Posterior cingulate gyrus (tissue), 11 donors: ENCODE measurements around the gene SLC16A8.
"Not testable (repeated sequence)": the region's sequence is repeated elsewhere in the genome, so short reads cannot be mapped to it uniquely, and the experiment has no call there.

Experiments
- DNase-seq, 10 donors: peaks; one replicate each; pipeline versions ENCODE4 v3.0.0 to v3.0.0-alpha.2; 2020 to 2021; ENCODE audit warnings: mixed read lengths in 3 of 10
- intact Hi-C: fragments of 100-400 bp; cut with DNase I; formaldehyde crosslinking; loops from one replicate; pipeline ENCODE4 v1.15.1; 2023

SLC16A8 gene

DNA sequence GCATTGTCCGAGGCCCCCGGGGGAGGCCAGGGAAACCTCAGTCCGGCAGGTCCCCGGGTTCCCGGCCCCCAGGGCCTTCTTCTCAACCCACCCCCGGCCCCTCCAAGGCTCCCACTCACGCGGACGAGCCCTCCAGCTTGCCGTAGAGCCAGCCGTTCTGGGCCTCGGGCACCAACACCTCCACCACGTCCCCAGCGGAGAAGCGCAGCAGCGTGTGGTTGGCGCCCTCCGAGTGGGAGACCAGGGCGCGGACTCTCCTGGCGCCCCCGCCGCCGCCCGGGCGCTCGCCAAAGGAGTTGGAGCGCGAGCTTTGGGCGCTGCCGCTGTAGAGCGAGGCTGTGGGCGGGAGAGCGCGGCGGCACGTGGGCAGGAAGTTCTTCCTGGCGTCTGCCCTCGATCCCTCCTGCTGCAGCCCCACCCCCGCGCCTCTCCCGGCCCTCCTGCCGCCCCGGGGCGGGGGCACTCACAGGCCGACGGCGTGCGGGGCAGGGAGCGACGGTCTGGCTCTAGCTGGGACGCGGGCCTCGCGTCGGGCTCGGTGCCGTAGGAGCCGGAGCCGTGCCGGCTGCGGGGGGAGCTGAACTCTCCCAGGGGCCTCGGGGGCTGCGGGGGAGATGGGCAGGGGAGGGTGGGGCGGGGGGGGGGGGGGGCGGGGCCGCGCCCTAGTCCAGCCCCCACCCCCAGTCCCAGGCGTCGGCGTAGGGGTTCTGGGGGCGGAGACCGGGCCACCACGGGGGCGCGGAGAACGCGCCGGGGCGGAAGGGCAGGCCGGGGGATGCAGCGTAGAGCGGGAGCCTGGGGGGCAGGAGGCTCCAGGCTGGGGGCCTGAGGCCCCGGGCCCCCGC is 4.9 kb upstream of the SLC16A8 start:
- intact Hi-C loops = no loop called here
- DNase-seq = peak in 2 of 10 donors; percentile 76 to 89

DNA sequence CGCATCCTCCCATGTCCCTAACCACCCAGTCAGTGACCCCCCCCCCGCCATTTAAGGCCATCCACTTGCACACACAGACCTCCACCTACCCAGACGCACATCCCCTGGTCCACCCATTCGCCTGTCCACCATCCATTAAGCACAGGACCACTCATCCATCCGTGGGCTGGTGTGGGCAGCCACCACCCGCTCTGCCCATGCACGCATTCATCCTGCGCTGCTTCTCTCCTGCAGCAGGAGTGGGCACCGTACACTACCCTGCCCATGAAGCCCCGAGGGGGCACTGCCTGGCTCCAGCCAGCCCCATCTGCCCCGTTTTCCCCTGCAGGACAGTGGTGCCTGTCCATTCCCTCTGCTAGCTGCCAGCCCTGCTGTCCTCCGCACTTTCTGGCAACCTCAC is 3.9 kb upstream of the SLC16A8 start:
- peak in 2 of 10 donors; percentile 60 to 62 for DNase-seq
- intact Hi-C loops = no loop called here

DNA sequence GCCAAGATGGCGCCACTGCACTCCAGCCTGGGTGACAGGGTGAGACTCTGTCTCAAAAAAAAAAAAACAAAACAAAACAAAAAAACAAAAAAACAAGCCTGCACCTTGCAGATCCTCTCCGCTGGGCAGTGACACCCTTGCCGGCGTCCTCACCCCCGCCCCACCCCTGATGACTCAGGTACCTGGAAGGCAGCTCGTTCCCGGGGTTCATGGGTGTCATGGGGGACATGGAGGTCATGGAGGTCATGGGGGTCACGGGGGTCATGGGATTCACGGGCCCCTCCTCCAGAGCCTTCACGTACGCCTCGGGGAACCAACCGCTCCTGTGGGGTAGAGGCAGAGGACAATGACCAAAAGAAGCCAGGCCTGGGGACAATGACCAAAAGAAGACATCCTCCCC is 3.0 kb upstream of the SLC16A8 start:
- DNase-seq = peak in 2 of 10 donors; percentile 61 to 65
- intact Hi-C loops = no loop called here

DNA sequence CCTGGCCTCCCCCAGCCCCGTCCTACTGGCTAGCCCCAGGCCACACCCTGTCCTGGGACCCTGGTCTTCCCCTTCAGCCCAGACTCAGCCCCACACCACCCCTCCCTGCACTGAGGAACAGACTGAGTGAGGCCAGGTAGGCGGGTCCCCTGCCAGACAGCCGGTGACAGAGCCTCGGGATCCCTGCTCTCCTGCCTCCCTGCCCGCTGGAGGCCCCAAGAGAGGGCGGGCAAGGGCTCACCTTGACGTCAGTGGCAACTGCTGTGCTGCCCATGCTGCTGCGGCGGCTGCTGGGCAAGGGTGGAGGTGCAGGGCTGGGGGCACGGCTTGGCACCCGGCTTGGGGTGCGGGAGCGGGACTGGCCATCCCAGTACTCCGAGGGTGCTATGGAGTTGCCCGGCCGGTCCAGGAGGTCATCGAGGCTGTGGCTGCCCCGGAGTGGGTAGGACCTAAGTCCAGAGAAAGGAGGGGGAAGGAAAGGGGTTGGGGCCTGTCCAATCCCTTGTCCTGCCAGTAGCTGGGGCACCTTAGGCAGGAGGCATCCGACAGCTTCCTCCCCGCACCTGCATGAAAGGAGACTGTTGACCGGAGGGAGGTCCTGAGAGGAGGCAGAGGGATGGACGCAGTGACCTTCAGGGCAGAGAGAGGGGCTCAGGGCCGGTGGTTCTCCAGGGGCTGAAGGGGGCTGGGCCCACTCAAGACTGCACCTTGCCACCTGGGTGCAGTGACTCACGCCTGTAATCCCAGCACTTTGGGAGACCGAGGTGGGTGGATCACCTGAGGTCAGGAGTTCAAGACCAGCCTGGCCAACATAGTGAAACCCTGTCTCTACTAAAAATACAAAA is 2.2 kb upstream of the SLC16A8 start:
- DNase-seq = peak in 2 of 10 donors; percentile 62 to 74
- intact Hi-C loops = no loop called here

DNA sequence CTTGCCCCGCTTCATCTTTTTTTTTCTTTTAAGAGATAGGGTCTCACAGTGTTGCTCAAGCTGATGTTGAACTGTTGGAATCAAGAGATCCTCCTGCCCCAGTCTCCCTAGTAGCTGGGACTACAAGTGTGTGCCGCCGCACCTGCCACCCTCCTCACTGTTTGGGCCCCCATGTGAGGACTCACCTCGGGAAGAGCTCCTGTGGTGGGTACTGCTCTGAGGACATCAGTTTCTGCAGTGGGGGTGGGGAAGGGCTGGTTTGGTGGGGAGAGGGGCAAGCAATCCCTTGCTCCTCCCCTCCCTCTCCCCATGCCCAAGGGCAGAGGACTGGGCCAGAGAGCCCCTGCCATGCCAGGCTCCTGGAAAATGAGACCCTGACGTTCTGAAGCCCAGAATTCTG is 1.5 kb upstream of the SLC16A8 start:
- intact Hi-C loops = no loop called here
- peak in 2 of 10 donors; percentile 42 to 54 for DNase-seq

DNA sequence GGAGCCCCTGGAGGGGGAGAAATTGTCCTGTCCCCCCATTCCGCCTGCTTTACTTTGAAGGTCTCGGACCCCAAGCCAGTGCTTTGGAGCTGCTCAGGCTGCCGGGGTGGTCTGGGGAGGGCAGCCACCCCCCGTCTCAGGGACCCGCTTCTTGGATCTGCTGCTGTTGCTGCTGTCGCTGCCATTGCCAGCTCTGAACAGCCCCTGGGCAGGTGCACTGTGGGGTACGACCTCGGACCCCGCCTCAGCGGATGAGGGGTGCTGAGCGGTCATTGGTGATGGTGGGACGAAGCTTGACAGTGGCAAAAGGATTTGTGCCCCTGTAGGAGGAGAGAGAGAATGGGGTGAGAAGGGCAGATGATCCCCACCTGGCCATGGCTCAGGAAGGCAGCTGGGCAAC is 1.1 kb upstream of the SLC16A8 start:
- intact Hi-C loops = no loop called here
- DNase-seq = peak in 2 of 10 donors; percentile 46 to 71

DNA sequence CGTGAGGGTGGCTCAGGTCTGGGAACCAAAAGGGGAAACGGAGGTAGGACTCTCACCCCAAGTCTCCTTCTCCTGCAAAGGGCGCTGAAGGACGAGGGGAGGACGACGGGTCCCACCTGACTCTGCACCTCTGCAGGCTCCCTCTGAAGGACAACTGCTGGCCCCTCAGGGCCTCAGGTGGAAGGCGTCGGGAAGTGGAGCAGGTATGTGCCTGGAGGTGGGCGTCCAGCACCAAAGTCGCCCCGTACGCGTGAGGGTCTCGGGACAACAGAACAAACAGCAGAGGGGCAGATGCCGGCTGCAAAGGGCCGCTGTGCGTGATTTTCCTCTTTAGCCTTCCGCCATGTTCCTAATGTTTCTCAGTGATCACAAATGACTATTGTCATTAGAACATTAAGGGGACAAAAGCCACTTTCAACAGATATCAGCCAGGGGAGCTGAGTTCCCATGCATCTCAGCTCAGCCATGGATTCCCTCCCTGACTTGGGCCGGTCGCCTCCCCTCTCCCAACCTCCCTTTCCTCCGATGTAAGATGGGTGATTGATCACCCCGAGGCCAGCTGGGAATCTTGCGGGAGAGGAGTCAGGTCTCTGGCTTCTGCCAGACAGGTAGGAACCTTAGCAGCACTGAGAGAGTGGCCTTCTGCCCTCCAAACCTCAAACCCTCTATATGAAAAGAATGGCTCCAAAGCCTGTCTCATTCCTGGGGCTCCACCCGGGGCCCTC is 836 bp downstream of the SLC16A8 start:
- intact Hi-C loops = no loop called here
- DNase-seq = peak in 2 of 10 donors; percentile 42 to 75

DNA sequence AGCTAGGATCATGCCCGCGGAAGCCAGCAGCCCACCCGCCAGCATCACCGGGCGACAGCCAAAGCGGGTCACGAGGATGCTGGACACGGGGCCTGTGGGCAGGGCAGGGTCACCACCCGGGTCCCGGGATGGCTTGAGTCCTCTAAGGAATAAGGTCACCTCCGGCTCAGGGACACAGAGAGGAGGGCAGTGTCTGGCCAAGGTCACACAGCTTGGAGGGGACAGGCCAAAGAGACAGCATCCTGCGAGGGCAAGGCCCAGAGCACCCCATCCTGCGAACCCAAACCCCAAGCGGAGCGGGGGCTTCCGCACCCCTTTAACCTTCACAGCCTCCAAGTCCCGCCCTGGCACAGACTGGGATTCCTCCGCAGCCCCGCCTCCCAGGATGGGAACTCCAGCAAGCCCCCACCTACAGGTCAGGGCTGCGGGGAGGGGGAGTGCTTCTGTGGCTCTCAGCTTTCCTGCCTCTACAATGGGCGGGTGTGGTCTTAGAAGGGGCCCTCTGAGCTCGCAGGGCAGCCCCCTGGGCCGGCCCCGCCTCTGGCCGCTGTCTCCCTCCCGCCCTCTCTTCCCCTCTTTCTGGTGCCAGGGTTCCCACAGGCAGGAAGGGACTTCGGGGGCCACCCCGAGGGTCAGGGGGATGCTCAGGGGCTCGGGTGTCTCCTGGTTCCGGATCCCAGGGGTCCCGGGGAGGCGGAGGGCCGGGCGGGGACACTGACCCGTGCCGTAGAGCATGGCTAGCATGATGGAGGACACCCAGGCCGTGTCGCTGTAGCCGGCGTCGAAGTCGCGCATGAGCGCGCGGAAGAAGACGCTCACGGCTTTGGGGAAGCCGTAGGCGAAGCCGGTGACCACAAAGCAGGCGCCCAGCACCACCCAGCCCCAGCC is 1.8 kb downstream of the SLC16A8 start:
- peak in 2 of 10 donors; percentile 61 to 85 for DNase-seq
- intact Hi-C loops = no loop called here

DNA sequence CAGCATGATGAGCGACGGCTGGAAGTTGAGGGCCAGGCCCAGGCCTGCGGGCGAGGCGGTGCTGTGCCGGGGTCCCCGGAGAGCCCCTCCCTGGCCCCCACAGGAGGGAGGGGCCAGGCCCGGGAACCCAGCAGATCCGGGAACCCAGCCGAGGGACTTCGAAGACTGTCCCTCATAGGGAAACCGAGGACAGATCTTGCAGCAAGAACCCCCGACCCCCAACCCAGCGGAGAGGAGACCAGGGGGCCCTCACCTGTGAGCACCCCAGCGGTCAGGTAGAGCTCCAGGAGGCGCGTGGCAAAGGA is 2.4 kb downstream of the SLC16A8 start:
- intact Hi-C loops = no loop called here
- peak in 1 of 10 donors; percentile 87 for DNase-seq

DNA sequence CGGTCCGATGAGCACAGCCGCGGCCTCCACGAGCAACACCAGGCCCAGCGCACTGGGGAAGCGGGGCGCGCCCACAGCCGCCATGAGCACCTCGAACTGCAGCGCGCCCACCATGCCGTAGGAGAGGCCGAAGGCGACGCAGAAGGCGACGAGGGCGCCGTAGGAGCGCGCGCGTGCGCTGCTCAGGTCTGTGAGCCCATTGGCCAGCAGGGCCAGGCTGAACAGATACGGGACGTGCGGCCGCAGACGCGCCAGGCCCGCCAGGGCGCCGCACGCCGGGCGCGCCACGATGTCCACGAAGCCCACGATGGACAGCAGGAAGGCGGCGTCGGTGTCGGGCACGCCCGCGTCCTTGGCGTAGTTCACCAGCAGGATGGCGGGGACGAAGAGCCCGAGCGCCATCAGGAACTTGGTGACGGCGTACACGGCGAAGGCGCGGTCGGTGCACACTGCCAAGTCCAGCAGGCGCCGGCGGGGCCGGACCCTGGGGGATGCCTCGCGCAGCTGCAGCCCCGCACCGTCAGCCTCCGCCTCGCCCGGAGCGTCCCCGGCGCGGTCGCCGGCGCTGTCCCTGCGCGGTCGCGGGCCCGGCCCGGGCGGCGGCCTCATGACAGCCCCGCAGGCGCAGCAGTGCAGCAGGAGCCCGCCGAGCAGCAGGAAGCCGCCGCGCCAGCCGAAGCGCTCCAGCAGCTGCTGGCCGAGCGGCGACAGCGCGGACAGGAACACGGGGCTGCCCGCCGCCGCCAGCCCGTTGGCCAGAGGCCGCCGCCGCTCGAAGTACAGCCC is 2.9 kb downstream of the SLC16A8 start:
- DNase-seq = peak in 3 of 10 donors; percentile 51 to 92 (median 81)
- intact Hi-C loops = no loop called here

DNA sequence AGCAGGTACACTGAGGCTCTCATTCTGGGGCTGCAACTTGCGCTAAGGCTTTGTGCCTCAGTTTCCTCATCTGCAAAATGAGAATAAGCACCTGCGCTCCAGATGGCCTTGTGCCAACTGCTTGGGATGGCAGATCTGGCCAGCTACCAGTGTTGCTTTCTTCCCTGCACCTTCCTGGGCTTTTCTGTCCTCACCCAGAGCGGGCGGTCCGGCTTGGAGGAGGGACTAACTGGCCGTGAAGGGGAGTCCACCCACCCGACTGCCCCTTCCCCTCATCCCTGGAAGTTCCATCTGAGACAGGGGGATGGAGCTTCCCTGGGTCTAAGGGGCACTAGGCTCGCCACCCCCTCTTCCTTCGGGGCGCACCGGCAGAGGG is 3.5 kb downstream of the SLC16A8 start:
- peak in 2 of 10 donors; percentile 59 to 64 for DNase-seq
- intact Hi-C loops = no loop called here

DNA sequence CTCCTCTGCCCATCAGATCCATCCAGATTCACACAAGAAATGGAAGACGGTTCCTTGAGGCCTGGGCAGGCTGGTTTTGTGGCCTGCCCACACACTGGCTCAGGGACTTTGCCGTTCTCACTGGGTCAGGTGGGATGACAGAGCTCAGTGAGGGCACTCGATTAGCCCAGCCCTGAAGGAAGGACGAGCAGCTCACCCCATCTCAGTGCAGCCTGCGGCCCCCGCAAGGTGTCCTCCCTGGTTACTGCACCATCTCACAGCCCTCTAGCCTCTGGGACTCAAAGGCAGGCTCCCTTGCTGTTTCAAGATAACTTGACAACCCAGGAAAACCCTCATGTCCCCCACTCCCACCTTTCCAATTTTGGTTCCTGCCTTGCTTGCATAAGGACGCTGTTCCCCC is 4.2 kb downstream of the SLC16A8 start:
- intact Hi-C loops = no loop called here
- DNase-seq = peak in 2 of 10 donors; percentile 44 to 55

DNA sequence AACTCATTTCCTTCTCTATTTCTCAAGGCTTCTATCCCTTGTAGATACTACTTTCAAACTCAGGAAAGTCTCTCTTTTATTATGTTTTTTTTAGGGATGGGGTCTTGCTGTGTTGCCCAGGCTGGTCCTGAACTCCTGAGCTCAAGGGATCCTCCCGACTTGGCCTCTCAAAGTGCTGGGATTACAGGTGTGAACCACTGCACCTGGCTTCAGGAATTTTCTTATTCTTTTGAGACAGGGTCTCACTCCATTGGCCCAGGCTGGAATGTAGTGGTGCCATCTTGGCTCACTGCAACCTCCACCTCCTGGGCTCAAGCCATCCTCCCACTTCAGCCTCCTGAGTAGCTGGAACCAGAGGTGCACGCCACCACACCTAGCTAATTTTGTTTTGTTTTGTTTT is 4.8 kb downstream of the SLC16A8 start:
- intact Hi-C loops = not testable (repeated sequence)
- peak in 2 of 10 donors; percentile 14 to 43 for DNase-seq

DNA sequence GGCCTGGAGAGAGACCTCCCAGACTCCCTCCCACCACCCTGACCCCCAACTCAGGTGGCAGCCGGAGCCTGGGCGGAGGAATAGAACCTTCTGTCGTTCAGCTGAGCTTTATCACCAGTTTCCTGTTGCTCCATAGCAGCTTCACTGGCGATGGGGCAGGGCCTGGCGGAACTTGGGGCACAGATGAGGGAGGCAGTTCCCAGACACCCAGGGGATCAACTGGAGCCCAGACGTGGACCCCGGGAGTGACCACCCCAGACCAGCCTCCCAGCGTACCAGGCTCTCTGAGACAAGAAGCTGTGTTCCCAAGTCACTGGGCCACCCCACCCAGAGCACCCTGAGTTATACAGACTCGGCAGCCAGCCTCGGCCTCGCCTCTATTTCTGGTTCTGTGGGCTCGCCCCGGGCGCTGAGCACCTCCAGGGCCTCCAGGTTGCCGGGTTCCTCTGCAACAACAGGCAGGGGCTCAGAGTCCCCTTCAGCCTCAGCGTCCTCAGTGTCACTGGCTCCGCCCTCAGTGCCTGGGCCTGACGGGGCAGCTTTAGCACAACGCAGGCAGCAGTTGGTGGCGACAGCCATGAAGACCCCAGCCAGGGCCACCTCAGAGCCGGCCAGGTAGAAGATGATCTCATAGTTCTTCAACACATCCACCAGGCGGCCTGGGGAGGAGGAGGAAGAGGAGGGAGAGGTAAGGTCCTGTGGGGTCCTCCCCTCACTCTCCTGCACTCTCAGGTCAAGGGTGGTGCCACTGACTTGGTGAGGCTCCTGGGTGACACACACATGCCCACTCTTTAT is 5.7 kb downstream of the SLC16A8 start:
- peak in 2 of 10 donors; percentile 62 to 79 for DNase-seq

DNA sequence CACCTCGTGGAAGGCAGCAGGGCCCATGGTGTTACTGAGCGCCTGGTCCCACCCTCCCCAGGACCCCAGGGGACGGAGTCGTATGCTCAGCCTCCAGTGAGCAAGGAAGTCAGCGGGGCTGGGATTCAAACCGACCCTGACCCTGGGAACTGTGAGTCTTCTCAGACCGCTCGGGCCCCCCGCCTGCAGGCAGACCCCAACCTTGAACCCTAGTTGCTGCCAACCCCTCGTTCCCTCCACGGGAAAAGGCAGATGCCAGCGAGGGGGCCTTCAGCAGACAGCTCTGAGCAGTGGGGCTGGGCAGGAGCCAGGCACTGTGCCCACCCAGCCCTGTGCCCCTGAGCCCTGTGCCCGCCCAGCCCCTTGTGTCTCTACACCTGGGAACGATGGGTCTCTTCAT is 6.4 kb downstream of the SLC16A8 start:
- DNase-seq = peak in 1 of 10 donors; percentile 74
- intact Hi-C loops = no loop called here

More for the DNA sequence above, 5.7 kb downstream of the SLC16A8 start:
- intact Hi-C loops = no loop called here

DNA sequence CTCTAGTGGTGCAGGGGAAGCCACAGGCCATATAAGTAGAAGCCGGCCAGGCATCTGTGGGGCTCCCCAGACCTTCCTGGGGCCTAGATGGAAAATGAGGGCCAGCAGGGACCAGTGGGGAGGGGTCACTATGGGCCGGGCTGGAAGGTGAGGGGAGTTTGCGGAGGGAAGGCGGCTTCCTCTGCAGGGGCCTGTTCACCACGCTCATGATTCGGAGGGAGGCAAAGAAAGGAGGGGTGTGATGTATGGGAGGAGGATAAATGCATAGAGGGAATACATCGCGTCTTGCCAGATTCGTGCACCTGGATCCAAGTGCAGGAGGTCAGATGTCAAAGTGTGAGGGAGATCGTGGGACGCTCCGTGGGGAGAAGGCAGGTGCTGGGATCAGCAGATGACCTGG is 6.9 kb downstream of the SLC16A8 start:
- DNase-seq = peak in 2 of 10 donors; percentile 55 to 66
- intact Hi-C loops = no loop called here

DNA sequence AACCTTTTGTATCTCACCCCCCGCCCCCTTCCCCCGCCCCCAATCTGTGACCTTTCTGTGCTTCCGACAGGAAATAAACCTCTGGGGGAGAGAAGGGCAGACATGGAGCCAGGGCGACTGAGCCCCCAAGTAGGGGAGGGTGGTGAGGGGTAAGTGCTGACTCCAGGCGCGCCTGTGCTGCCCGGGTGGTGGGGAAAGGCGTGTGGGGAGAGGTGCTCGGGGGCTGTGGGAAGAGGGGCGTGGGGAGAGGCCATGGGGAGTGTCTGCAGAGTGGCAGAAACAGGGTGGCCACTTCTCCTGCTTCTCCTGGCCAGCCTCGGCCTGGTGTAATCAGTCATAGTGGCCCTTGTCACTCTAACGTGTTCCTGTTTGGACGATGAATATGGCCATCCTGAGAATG is 8.0 kb downstream of the SLC16A8 start:
- intact Hi-C loops = no loop called here
- DNase-seq = peak in 2 of 10 donors; percentile 54 to 55

DNA sequence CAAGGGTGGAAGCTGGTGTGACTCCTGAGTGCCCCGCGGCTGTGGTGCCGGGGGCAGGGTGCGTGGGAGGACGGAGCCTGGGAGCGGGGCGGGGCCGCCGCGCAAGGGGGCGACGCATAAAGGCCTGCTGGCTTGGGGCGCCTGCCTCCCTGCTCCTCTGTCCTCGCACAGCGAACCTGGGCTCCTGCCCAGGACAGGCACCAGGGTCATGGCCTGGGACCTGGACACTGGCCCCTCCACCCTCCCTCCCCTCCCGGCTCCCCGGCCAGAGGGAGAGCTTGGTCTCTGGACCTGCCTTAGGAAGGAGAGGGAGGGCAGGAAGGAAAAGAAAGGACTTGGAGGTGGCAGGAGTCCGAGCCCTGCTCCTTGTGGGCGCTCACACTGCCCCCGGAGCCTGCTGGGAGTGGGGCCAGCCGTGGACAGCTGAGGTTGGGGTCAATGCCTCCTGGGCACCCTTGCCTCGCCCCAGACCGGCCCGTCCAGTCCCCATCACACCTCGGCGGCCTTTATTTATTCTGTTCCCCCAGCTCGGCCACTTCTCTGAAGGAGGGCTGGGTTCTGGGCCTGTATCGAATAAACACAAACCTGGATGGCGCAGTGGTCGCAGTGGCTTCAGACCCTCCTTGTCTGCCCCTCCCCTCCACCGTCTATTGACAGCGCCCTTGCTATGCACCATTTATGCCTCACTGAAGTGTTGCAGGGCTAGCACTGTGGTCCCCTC is 8.7 kb downstream of the SLC16A8 start:
- DNase-seq = peak in 3 of 10 donors; percentile 52 to 70 (median 68)
- intact Hi-C loops = no loop called here
